NCI-H2171 treated with DMSO at 0.1 percent for 48 hours (cell line): ENCODE measurements around the gene LSS.

Experiments
- DNase-seq: peaks from one replicate; lab custom pipeline; 2025; lab: John Stamatoyannopoulos, UW

LSS gene

GRCh38 chr21:46228345-46229051 lies at the start of gene LSS:
Gene LSS (minus strand): TSS chr21:46228774. CDS start chr21:46228745, 29 bp downstream.
- DNase-seq = peak; percentile 94

DNA sequence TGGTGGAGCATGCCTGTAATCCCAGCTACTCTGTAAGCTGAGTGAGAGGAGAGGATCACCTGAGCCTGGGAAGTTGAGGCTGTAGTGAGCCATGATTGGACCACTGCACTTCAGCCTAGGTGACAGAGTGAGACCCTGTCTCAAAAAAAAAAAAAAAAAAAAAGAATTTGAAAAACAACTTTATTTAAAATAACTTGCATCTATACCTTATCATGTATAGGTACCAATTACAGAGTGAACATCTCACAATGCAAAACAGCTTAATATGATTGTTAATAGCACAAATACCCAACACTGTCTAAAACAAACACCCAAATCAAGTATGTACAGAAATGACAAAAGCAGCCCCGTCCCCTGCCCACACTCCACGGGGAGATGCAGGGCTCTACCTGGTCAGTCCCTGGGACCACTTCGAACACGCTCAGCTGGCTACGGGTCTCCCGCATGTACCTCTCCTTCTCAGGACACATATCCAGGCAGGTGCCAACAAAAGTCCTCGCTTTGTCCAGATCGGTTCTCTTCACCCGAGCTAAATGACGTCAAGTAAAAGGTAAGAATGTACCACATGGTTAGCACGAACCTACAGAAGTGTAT lies 46.3 kb upstream of the LSS start:
- no peak for DNase-seq

DNA sequence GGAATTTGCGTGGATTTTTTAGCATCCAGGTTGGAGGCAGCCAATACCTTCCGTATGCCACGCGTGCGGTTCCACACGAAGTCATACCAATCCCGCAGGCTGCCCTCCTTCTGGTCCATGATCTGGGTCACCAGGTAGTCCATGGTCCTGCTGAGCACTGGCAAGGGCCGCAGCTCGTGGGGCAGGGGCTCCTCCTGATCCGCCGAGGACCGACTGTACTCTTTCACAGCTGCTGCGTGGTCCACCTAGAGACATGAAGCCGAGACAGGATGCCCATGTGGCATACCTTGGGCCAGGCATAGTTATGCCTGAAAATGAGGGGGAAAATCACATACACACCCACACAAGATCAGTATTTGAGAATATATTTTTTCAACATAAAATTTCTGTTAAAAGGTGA lies 44.8 kb upstream of the LSS start:
- DNase-seq = no peak

DNA sequence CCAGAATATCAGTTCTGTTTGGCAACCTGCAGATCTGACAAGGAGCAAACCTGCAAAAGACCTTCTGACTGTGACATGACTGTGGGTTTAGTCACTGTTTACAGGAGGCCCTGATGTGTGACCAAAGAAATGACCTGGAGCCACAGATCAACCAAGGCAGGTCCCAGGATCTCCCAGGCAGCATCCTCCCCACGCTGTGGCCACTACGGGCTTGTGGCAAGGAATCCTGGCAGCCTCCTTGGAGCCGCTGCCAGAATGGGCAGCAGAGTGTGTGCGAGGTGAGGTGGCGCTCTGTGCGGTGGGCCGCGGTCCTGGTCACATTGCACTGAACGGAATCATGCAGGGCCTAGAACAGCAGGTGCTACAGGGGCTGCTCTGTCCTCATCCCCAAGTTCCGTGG lies 40.9 kb upstream of the LSS start:
- DNase-seq = no peak

DNA sequence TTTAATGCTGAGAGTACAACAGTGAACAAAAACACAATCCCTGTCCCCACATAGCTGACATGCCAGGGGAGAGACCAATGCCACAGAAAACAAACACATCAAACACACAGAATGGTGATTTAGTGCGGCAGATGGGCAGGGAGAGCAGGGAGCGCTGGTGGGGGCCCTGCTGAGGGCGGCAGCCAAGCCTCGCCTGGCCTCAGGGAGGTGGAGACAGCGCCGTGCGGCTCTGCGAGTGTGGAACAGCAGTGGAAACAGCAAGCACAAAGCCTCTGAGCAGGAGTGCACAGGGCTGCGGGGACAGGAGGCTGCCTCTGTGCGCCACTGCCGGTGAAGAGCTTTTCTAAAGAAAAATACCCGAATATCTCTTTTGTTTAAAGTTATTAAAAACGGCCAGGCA lies 39.8 kb upstream of the LSS start:
- no peak for DNase-seq

DNA sequence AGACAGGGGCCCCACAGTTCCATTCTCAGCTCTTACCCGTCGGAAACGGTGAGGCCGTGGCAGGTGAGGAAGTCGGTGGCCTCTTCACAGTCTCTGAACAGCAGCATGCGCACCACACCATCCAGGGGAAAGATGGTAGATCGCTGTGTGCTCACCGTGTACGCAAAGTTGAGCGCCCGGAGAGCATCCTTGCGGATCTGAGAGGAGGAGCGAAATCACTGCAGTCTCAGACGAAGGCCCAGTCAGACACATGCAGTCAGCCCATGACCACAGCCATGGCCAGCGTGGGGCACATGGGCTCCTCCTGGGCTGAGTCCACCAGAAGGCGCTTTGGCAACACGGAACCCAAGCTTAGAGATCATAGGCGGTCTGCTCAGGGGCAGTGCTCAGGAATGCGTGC lies 38.4 kb upstream of the LSS start:
- DNase-seq = no peak

DNA sequence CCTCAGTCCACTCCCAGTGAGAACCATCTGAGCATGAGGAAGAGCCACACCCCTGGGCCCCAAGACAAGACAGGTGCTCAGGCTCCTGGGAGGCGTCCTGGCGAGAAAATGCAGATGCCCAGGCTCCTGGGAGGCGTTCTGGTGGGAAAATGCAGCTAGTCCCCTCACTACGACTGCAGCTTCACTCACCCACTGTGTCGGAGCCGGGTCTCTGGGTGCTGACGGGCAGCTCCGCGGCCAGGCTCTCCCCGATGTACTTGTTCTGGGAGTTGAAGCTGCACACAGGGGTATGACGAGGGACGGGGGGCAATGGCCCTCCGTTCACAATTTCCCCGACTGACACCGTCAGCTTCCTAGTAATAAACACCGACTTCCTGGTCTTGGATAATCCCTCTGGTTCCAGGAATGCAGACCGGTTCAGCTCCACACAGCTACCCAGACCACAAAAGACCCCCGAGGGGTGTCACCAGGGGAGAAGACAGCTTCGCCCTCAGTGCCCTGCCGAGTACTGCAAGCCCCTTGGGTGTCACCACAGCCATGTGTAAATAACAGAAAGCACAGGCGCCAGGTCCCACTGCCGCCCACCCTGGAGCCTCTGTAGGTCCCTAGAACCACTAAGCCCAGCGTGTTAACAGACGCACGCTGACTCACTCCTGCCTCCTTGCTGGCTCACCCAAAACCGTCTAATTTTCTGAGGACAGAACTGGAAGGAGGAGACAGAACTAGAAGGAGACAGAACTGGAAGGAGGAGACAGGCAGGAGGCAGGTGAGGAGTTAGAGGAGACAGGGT lies 37.4 kb upstream of the LSS start:
- no peak for DNase-seq

DNA sequence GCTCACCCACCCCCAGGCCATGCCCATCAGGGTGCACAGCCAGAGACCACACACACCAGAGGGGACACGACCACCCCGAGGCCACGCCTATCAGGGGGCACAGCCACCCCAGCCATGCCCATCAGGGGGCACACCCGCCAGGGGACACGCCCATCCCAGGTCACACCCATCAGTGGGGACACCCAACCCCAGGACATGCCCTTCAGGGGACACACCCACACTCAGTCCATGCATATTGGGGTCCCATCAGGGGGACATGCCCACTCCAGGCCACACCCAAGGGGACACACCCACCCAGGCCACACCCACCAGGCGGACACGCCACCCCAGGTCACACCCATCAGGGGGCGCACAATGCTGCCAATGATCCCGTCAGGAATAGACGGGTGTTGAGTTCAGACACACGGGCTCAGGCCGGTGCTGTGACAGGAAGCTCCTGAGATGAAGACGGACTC lies 36.1 kb upstream of the LSS start:
- DNase-seq = no peak

- no peak for DNase-seq
Measured at GRCh38 chr21:46264046-46264689, 35.6 kb upstream of the LSS start.

DNA sequence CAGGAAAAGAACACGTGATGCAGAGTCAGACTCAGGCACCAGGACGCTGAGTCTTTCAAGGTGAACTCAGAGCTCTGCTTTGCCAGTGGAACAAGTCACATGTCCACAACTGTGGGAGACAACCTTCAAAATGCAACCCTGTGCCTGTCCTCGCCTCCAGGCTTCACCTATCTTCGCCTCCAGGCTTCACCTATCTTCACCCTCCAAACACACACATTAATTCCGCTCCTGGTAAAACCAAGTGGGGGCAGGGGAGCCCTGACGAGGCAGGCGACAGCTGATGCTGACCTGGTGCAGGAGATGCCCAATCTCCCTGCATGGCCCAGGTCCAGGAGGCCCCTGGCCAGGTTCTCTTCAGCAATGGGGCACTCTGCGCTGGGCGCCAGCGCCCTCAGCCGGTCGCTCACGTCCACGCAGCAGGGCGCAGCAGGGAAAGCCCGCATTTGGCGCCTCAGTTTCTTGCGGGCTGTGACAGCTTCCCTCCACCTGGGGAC lies 28.0 kb upstream of the LSS start:
- no peak for DNase-seq

DNA sequence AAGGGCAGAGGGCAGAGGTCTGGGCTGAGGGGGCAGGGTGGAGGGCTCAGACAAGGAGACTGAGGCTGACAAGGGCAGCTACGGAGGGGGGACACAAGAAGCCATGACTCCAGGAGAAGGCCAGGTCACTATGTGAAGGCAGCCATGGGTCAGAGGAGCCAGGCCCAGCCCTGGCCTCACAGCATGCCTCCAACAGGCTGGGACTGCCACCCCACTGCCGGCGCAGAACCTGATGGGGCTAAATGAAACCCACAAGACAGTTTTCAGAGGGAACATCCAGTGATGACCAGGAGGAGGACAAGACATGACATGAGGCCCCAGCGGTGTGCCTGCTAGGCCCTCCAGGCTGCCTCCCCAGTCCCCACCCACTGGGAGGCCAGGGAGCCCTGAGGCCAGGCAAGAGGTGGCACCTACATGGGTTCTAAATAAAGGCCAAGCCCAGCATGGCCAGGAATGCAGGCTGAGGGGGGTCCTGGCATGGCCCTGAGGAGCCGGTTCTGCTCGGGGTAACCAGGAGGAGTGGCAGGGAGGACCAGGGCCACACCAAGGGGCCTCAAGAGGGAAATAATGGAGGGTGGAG lies 27.3 kb upstream of the LSS start:
- DNase-seq = no peak

DNA sequence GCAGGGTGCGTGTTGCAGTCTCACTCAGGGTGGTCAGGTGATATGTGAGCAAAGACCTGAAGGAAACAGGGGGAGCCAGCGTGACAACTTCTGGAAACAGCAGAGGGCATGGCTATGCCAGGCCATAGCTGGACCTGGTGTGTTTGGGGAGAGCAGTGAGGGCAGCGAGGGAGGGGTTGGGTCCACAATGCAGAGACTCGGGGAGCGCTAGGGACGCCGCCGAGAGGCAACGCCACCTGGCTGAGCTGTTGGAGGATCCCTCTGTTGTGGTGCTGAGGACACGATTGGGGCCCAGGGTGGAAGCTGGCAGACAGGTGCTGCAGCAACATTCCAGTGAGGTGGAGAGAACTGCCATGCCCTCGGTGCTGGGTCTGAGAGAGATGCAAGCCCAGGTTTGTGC lies 26.6 kb upstream of the LSS start:
- no peak for DNase-seq

GRCh38 chr21:46254208-46254975 lies 25.8 kb upstream of the LSS start:
- DNase-seq = no peak

GRCh38 chr21:46253610-46254124 lies 25.1 kb upstream of the LSS start:
- DNase-seq = peak; percentile 12

- DNase-seq = no peak
Measured at GRCh38 chr21:46252840-46253239, 24.3 kb upstream of the LSS start.

DNA sequence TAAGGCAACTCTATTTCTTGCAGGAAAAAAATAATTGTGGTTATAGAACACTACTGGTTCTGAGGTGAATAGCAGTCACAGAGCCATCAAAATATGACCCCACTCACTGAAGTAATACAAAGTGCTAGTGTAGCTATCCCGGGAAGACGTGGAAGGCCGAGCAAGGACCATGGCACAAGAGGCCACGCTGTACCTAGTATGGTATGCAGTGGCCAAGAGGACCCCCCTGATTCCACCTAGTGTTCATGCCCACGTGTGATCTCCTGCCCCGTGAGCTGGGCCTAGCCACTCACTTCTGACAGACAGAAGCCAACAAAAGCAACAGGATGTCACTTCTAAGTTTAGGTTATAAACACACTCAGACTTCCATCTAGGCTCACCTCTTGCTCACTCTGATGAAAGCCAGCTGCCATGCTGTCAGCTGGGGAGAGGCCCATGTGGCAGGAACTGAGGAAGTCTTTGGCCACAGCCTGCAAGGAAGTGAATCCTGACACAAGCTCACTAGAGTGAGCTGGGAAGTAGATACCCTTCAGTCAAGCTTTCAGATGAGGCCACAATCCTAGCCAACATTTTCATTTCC lies 21.7 kb upstream of the LSS start:
- DNase-seq = no peak

GRCh38 chr21:46248827-46249226 lies 20.3 kb upstream of the LSS start:
- no peak for DNase-seq

DNA sequence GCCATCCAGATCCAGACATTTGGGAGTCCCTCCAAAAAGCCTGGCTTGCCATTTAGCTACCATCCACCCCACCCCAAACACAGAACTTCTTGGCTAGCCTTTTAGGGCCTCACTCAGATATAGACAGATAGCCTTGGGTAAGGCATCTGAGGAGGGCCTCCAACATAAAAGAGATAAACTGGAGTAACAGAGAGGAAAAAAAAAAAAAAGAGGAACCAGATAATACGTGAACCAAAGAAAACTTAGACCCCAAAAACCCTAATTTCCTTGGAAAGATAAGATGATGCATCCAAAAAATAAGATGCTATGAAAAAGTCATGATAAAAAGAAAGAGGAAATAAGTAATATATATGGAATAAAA lies 19.8 kb upstream of the LSS start:
- DNase-seq = no peak

GRCh38 chr21:46247699-46248421 lies 19.3 kb upstream of the LSS start:
- DNase-seq = no peak

- no peak for DNase-seq
Measured at GRCh38 chr21:46246345-46246744, 17.8 kb upstream of the LSS start.
